Glomerular visceral epithelial cell (primary cell): Measurements from ENCODE around the gene MASP1.
"Not testable (repeated sequence)": the region's sequence is repeated elsewhere in the genome, so short reads cannot be mapped to it uniquely, and the experiment has no call there.

ENCODE experiments used
- DNase-seq: peaks from one replicate; pipeline ENCODE4 v3.0.0-alpha.2; 2016; ENCODE audit errors: extremely low spot score

Gene MASP1

DNA sequence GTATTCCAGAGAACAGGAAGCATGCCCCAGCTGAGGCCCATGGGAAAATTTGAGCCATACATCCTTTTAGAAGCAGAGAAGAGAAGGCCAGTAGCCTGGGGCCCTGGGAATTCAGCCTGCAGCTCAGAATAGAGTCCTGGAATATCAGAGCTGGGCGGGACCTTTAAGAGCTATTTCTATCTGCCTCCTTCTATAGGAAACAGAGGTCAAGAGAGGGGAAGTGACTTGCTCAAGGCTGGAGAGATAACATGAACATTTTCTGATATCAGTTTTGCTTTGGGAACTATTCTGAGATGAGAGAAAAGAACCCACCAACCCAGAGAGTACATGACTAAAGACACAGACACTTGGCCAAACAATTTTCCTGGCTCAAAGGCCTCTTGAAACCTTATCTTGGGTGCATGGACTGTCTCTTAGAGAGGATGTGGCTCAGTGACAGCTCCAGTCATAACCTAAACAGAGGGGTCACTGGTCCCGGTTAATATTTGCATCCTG lies 26.0 kb downstream of the MASP1 start:
- no peak for DNase-seq

DNA sequence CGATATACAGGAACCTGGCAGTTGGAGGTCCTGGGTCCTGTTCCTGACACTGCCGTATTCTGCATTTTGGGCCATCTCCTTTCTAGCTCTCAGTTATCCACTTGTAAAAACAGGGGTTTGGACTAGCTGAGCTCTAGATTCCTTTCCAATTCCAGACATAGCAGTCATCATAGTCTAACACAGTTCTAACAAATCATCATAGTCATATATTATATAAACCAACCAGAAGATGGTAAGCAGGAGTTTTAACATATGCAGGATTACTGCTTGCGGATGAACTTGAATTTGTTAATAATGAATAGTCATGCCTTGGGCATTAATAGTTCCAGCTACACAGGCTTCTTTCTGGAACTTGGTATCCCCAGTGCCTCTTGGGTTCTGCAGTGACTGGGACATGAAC lies 26.6 kb downstream of the MASP1 start:
- no peak for DNase-seq

- peak; percentile 21 for DNase-seq
These were observed 27.5 kb downstream of the MASP1 start for GRCh38 chr3:187264021-187264420.

- DNase-seq, result no peak
These were observed 28.3 kb downstream of the MASP1 start for GRCh38 chr3:187263270-187263669.

- no peak for DNase-seq
These were observed 29.2 kb downstream of the MASP1 start for GRCh38 chr3:187262360-187262759.

- no peak for DNase-seq
These were observed 30.0 kb downstream of the MASP1 start for GRCh38 chr3:187261541-187261969.

DNA sequence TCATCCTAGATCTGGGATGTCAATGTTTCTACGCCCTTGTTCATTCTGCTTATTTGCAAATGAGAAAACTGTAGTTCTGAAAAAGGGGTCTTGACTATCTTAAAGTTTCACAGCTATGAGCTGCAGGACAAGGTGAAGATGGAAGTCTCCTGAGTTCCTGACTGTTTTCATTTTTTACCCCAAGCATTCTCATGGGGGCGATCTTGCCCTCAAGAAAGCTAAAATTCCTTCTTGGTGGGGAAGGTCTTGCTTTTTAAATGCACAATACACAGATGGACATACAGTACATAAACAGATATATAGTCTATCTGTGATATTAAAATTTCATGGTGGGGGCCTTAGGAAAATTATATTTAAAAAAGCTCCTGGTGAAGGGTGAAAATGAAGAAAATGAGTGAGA lies 32.4 kb downstream of the MASP1 start:
- no peak for DNase-seq

DNA sequence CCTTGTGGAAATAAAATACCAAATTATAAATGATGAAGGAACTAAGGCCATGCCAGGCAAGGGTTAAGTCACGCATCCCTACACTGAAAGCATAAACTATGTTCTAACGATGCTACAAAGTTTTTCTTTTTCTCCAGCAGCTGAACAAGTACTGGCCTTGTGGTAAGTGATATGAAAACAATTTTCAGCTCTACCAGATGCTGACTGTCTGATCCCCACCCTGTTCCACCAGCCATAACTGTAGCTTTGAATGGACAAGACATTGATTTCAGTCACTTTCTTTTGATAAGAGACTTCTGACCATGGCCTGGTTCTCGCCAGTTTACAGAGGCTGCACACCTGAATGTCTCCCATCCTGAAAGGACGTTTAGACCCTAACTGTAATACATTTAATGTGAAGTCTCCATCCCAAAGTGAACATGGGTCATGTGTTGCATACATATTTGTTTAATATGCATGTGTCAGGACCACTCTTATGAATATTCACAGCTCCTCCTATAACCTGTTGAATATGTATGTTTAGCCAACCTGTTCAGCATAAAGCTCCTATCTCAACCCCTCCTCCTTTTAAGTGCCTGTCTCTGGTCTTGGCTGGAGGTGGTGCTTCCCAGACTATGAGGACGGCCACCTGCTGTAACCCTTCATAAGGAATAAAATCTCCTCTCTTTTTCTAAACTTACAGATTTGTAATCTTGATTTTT lies 33.4 kb downstream of the MASP1 start:
- DNase-seq, result no peak

DNA sequence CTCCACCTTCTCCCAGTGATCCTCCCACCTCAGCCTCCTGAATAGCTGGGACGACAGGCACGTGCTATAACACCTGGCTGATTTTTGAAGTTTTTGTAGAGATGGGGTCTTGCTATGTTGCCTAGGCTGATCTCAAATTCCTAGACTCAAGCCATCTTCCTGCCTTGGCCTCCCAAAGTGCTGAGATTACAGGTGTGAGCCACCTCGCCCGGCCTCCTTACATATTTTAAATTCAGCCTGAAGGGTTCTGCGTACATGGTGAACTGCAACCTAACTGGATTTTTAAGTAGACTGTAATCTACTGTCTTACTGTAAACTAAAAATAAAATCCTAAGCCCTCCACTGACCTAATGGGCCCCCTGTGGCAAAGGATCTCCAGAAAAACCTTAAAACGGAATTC lies 34.1 kb downstream of the MASP1 start:
- DNase-seq, result no peak

- DNase-seq, result no peak
These were observed 35.4 kb downstream of the MASP1 start for GRCh38 chr3:187256051-187256616.

- DNase-seq, result no peak
These were observed 36.2 kb downstream of the MASP1 start for GRCh38 chr3:187255314-187255713.

GRCh38 chr3:187252311-187252710 lies 39.2 kb downstream of the MASP1 start:
- no peak for DNase-seq

- no peak for DNase-seq
These were observed 39.9 kb downstream of the MASP1 start for GRCh38 chr3:187251599-187251998.

DNA sequence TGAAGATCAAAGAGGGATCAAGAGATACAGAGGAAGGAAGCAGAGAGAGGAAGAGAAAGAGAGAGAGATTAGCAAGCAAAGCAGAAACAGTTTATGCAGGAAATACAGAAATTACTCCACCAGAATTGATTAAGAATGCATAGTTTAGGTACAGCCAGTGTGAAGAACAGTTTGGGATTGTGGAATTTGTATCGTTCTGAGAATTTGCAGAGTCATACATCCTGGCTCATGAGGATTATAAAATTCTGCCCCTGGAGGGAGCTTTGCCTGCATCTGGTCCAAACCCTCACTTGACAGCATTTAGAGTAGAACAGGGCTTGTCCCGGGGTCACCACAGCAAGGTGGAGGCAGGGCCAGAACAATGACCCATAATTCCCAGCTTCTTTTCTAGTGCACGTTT lies 44.1 kb downstream of the MASP1 start:
- DNase-seq, result no peak

GRCh38 chr3:187243933-187244524 lies 47.5 kb downstream of the MASP1 start:
- no peak for DNase-seq

- no peak for DNase-seq
These were observed 48.6 kb downstream of the MASP1 start for GRCh38 chr3:187242900-187243299.

DNA sequence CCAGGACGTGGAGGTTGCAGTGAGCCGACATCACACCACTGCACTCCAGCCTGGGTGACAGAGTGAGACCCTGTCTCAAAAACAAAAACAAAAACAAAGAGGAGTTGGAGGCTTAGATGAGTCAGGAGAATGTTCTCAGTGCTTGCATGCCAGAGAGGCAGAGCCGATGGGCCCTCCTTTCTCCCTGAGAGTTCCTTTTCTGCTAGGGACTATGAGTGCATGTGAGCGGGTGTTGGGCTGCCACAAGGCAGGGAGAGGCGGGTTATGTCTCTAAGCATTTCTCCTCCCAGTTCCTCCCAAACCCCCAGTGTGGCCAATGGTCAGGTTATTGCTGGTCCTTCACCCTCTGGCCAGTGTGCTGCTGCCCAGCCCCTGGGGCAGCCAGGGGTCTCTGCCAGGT lies 49.1 kb downstream of the MASP1 start:
- DNase-seq, result no peak

- DNase-seq, result not testable (repeated sequence)
These were observed 52.7 kb downstream of the MASP1 start for GRCh38 chr3:187238835-187239234.

DNA sequence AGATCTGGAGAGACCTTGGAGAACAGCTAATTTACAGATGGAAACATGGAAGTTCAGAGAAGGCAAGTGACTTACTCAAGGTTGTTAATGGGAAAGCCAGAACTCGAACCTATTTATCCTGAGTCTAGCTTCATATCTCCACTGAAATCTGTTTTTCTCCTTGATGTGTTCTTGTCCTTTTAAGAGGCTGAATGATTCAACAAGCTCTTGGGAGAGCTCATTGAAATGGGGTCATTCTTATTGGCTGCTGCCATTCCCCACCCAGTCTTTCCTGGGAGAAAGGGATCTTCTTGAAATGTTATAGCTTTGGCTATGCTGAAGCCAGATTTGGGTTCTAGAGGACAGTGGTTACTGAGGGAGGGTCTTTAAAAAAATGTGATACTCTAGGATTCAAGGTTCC lies 53.3 kb downstream of the MASP1 start:
- no peak for DNase-seq

DNA sequence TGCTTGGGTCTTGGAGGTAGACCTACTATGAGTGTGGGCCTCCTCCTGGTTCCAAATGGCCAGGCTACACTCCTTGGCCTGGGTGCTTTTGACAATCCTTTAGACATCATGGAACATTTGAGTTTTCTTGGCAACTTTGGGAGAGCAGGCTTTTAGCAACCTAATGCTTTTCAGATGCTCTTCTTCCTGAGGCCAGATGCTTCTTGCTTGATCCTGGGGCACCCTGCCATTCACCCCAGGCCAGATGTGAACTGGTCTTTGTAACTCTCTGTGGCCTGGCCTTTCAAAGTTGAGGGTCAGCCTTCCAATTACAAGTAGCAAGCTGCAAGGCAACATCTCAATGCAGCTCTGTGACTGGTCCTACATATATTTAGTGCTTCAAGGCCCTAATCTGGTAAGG lies 53.8 kb downstream of the MASP1 start:
- DNase-seq, result no peak

- no peak for DNase-seq
These were observed 54.6 kb downstream of the MASP1 start for GRCh38 chr3:187236962-187237361.

- no peak for DNase-seq
These were observed 61.5 kb downstream of the MASP1 start for GRCh38 chr3:187230011-187230410.

DNA sequence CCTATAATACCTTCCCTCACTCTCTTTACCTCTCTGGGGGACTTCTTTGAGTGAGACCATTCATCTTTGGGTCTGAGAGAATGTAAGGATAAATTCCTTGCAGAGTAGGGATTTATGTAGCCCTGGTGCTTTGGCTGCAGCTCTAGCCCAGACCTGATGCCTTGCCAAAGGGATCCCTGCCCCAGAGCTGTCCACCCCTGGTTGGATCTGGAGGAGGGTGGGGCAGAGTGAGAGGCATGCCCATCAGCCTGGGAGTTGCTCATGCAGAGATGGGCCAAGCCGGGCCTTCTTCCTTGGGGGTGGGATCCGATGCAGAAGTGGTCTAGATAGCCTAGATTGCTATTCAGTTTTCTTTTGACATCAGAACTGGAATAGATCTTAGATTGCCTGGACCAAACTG lies 62.8 kb downstream of the MASP1 start:
- DNase-seq, result no peak
